COLO668 (cell line): ENCODE results near the gene TFF2.

Source experiments
- DNase-seq: peaks from one replicate; lab custom pipeline; 2025; ENCODE audit not compliant: unreplicated experiment; lab: John Stamatoyannopoulos, UW

TFF2 gene

GRCh38 chr21:42306366-42307035, 44.3 kb downstream of the TFF2 start:
- DNase-seq: no peak

GRCh38 chr21:42305707-42306147, 45.1 kb downstream of the TFF2 start:
- no peak for DNase-seq

DNA sequence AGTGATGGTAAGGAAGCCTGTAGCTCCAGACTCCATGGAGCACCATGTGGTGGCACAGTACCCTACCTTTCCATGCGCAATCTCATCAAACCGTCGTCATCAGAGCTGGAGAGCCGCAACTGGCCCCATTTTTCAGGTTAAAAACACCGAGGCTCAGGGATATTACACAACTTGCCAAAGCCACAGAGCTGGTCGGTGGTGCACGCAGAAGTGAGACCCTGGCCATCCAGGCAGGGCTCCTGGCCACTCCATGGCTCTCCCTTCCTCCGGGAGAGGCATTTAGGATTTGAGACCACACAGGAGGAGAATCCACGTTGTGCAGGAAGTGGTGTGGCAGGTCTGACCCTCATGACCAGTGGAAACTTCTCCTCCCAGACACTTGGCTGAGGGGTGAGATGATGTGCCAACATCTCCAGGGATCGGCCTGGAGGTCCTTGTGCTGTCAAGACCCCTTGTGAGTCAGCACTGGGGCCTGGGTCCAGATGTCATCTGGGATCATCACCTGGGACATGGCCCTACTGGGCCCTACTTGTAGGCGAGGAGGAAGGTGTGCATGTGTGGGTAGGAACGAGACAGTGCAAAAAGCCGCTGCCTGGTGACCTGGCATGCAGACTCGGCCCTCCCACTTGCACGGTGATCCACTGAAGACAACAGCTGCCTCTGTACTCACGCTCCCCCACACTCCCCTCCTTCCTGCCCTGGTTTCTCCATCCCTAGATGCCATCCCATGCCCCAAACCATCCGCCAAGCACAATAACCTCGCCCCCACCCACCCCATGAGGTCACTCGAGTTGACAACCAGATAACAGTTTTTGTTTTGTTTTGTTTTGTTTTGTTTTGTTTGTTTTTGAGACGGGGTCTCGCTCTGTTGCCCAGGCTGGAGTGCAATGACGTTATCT, 46.0 kb downstream of the TFF2 start:
- DNase-seq: no peak

DNA sequence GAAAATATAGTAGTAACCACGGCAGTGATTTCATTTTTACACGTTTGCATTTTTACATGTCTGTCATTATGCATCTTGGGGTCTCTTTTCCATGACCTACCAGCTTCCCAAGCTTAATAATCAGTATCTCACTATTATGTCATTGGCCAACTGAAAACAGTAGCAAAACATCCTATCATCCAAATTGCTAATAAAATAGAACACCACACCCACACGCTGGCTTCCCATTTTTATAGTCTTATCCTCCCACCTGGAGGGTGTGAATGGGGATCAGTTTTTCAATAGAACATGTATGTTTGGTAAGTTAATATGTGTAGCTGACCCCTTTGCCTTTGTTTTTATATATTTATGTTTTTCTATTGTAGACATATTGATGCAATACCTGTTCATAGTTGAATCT, 47.4 kb downstream of the TFF2 start:
- no peak for DNase-seq

GRCh38 chr21:42302794-42303193, 48.0 kb downstream of the TFF2 start:
- DNase-seq: no peak

DNA sequence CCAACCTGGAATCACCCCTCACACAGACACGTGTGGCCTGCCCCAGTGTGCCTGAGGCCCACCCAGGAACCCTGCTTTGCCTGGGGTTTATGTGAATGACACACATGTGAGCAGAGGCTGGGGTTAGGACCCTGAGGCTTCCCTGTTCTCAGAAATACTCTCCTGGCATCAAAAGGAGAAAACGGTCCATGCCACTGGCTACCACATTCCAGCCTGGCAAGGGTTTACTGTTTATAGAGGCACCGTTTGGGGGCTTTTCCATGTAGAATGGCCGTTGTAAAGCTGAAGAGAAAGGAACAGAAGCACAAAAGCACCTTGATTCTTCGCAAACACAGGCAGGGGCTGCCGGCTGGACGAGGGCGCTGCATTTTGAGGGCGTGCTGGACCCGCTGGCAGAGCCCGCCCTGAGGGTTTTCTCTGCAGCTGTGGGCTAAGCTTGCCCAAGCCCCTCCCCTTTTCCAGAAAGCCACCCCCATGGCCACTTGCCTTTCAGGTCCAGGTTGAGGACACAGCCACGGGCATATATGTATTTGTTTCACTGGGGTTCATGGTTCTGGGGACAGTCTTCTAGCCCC, 48.6 kb downstream of the TFF2 start:
- no peak for DNase-seq

- no peak for DNase-seq
These were observed 49.3 kb downstream of the TFF2 start for GRCh38 chr21:42301371-42302075.

- no peak for DNase-seq
These were observed 49.8 kb downstream of the TFF2 start for GRCh38 chr21:42300956-42301355.

- DNase-seq: no peak
These were observed 50.7 kb downstream of the TFF2 start for GRCh38 chr21:42300045-42300583.

DNA sequence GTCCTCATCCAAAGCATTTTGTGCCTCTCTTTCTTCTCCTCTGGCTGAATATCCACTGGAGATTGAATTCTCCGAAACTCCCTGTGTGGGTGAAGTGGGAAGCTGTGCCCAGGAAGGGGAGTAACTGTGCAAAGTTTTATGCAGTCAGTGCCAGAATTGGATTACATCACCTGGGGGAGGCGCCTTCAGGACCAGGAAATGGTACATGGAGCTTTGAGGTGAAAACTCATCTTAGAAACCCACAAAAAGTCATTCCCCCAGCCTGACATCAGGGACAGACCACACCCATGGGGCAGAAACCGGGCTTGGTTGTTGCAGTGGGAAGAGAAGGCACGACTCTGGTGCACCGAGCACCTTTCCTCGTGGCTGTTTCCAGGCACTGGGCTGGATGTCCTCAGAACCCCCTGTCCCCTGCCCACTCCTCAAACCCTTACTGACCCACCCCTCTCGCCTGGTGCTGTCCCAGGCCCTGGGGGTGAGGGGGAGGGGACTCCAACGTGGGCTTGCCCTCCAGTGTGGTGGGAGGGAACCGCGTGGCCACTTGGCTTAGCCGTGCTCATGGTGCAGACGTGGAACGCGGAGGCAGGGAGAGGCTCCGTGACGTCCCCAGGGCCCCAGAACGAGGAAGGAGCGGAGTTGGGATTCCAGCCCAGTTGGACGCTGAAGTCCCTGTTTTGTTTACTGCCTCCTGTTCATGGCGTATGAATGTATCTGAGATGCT, 51.3 kb downstream of the TFF2 start:
- DNase-seq: no peak

- no peak for DNase-seq
These were observed 52.1 kb downstream of the TFF2 start for GRCh38 chr21:42298657-42299056.

DNA sequence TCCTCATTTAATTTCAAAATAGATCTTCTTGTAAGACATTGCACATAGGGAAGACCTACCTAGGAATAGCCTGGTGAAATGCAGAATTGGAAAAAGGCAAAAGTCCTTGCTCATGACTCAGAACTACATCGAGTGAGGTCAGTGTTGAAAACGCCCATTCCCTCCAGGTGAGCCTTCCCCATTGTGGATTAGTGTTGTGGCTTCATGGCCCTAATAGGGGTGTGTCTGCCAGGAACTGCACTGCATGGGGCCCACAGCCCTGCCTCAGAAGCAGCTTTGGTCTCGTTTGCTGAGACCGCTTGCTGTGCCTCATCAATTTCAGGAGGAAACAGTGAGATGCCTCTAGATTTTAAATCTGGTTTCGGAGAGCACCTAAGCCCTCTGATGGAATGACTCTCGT, 52.6 kb downstream of the TFF2 start:
- no peak for DNase-seq

GRCh38 chr21:42297377-42297776, 53.4 kb downstream of the TFF2 start:
- no peak for DNase-seq

DNA sequence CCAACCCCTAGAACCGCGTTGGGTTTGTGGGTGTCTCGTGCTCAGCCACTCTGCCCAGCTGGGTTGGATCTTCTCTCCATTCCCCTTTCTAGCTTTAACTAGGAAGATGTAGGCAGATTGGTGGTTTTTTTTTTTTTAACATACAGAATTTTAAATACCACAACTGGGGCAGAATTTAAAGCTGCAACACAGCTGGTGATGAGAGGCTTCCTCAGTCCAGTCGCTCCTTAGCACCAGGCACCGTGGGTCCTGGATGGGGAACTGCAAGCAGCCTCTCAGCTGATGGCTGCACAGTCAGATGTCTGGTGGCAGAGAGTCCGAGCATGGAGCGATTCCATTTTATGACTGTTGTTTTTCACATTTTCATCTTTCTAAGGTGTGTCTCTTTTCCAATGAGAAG, 54.3 kb downstream of the TFF2 start:
- DNase-seq: no peak
